Endothelial cell of hepatic sinusoid (primary cell): ENCODE results near the gene AGBL3.
"Not testable (repeated sequence)": the region's sequence is repeated elsewhere in the genome, so short reads cannot be mapped to it uniquely, and the experiment has no call there.

Experiments used
- in situ Hi-C: cut with HindIII; loops from 2 replicates; pipeline ENCODE4 v1.10.0; 2017; ENCODE audit warnings: low sequenced_read_pairs

The AGBL3 gene

DNA sequence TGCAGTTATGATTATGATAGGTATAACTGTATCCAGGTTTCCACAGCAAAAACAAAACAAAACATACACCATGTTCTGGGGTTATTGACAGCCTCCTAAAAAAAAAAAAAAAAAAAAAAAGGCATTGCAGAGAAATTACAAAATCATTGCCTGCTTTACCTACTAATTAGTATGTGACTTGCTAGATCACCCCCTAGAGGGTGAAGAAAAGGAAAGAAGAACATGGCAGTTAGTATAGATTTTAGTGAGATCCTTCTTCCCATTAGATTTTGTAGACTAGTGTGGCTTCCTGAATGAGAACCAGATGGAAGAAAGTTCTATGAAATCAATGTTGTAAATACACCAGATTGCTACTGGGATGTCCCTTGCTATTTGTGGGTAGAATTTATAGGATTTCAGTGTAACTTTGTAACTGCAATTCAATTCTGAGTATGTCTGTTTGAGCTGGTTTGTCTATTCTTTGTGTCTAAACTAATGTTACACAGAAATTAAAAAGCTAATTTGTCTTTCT is 24.0 kb upstream of the AGBL3 start:
- in situ Hi-C loops, result no loop called here

DNA sequence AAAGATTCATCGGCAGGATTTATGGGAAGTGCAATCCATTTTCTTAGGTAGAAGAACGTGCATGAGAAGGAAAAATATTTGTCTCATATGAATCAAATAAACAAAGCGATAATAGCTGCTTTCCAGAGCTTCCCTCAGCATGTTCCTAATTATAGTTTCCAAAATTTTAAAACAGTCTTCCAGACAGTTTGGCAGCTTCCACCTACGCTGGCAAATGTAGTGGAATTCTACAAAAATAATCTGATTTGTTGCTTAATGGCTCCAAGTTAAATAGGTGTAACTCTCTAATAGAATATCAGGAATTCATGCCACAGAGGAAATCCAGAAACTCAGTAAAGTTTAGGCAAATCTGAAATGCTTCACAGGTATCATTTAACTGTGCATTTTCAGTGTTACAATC is 23.3 kb upstream of the AGBL3 start:
- in situ Hi-C loops, result no loop called here

DNA sequence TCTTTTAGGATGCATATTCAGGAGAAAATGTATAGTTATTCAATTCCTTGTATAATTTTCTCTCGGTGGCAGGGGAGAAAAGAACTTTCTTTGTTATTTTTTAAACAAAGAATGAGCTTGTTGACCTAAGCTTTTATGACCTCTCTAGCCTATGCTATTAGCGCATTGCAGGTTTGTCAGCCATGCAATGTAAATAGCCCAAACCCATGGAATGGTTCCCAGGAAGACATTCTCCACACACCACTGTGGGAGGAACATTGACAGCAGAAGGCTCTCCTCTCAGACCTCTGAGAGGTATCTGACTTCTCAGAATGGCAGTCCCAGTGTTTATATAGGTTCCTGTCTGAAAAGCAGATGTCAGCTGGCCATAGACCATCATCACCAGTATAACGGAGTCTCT is 19.6 kb upstream of the AGBL3 start:
- in situ Hi-C loops, result no loop called here

GRCh38 chr7:134968110-134968509 is 18.2 kb upstream of the AGBL3 start:
- in situ Hi-C loops, result no loop called here

- in situ Hi-C loops, result loop anchor here (10.0 kb wide), 1 partner anchor 183 kb away; no protein-coding TSS in a partner anchor
These were observed 4.7 kb upstream of the AGBL3 start for GRCh38 chr7:134981645-134982044.

- in situ Hi-C loops, result loop anchor here (10.0 kb wide), 1 partner anchor 179 kb away; no protein-coding TSS in a partner anchor
These were observed 380 bp upstream of the AGBL3 start for GRCh38 chr7:134985894-134986362.

GRCh38 chr7:134988161-134988560 is 1.9 kb downstream of the AGBL3 start:
- in situ Hi-C loops, result loop anchor here (10.0 kb wide), 1 partner anchor 177 kb away; no protein-coding TSS in a partner anchor

DNA sequence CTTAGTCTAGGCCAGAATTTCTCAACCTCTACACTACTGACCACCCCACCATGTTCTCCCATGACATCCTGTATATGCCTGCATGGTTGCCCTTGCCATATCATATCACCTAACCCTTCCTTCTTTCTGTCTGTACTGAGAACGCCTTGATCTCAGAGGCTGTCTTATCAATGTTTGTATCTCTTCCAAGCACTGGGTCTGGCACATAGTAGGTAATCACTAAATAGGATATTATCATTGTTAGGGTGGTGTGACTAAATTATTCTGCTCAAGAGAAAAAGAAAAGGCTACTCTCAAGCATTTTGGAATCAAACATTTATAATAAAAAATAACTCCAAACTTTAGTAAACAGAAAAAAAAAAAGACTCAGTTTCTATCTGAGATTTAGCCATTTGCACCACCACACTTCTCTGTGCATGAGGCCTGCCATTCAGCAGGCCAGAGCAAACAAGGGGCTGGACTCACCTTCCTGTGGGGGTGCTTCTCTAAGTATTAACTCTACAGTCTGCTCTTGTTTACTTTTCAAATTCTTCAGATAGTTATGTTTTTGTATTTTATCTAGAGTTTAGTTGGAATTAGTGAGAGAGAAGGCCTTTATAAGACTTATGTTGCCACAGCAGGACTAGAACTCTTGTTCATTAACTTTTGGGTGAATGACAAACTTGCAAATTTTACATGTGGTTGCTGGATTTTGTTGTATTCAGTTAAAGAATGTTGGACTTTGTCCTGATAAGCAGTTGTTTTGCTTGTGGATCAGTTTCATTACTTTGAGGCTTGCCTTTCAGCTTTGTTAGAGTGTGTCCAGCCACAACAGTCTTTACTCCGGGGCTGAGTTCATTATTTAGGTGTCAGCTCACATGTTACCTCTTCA is 5.4 kb downstream of the AGBL3 start:
- in situ Hi-C loops, result no loop called here

DNA sequence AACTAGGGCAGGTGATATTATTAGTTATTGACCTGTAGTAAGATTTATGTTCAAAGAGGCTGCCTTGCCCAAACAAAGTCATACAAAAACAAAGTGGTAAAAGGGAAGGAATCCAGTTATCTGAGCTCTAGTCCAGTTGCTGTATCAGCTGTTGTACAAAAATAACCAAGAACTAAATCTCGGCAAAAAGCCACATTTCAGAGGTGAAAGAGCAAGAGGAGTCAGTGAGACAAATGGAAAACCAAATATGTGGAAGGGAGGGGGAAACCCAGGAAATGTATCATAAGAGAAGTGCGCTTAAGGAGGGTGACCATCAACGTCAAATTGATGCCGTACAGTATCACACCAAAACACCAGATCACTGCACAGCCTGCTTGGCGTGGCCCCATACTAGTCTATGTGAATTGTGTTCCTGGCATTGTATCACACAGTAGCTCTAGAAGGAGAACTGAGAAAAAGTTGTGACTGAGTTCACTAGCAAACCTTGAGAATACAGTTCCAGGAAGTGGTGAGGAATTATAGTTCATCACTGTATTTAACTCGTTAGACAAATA is 6.4 kb downstream of the AGBL3 start:
- in situ Hi-C loops, result no loop called here

DNA sequence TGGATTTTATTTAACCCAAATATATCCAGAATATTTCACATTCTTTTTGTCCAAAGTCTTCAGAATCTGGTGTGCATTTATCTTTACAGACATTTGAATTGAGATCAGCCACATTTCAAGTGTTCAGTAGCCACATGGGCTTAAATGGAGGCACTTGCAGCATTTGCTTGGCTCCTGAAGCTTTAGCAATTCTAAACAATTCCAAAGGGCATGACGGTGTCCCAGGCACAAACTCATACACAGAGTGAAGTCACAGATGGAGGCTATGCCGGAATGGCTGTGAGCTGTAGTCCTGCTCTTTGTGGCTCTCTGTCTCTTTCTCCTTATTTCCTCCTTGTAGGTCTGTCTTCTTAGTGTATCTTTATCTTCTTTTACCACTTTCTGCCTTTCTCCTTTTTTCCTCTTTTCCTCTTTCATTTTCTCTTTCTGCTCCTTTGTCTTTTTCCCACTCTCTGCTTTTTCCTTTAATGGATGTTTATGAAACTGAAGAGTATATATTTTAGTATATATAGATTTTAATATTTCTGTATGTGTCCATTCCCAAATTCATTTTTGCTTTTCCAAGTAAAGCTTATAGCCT is 7.7 kb downstream of the AGBL3 start:
- in situ Hi-C loops, result no loop called here

GRCh38 chr7:134995239-134996096 is 9.2 kb downstream of the AGBL3 start:
- in situ Hi-C loops, result no loop called here

GRCh38 chr7:134996097-134996550 is 9.8 kb downstream of the AGBL3 start:
- in situ Hi-C loops, result no loop called here

GRCh38 chr7:134997214-134997885 is 11.0 kb downstream of the AGBL3 start:
- in situ Hi-C loops, result no loop called here

- in situ Hi-C loops, result no loop called here
These were observed 12.8 kb downstream of the AGBL3 start for GRCh38 chr7:134999136-134999535.

GRCh38 chr7:135001390-135002165 is 15.3 kb downstream of the AGBL3 start:
- in situ Hi-C loops, result no loop called here

- in situ Hi-C loops, result no loop called here
These were observed 25.9 kb downstream of the AGBL3 start for GRCh38 chr7:135012229-135012628.

DNA sequence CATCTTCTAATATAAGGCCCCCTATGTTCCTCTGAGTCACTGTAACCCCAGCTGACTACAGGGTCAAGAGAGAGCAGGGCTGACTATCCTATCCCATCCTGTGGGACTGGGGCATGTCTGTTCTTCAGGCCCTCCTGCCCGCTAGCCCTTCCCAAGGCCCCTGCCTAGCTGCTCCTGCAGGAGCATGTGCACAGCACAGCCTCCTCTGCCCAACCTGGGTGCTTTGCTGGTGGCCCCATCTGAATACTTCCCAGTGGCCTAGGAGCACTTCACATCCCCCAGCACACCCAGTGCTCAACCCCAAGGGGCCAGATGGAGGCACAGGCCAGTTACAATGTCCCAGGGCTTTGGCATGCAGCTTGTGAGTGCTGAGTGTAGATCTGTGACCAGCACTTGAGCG is 37.3 kb downstream of the AGBL3 start:
- in situ Hi-C loops, result no loop called here

DNA sequence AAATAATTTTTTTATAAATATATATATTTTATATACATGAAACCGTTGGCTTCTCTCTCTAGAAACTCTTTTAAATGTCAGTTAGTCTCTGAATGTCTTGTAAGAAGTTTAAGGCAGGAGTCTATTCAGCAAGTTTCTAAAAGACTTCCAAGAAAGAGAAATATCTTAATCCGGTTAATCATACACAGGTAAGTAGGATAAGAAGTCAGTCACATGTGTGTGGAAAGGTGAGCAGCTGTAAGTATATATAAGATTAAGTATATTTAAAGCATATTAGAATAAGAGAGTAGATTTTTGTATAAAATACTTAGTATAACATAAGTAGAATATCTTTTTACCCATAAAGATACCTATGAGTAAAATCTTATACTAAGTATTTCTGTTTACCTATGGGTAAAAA is 48.9 kb downstream of the AGBL3 start:
- in situ Hi-C loops, result loop anchor here (5.0 kb wide), 1 partner anchor 42 kb away; no protein-coding TSS in a partner anchor

DNA sequence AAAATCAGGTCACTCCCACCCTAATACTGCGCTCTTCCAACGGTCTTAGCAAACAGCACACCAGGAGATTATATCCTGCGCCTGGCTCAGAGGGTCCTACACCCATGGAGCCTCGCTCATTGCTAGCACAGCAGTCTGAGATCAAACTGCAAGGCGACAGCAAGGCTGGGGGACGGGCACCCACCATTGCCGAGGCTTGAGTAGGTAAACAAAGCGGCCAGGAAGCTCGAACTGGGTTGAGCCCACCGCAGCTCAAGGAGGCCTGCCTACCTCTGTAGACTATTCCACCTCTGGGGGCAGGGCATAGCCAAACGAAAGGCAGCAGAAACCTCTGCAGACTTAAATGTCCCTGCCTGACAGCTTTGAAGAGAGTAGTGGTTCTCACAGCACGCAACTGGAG is 80.7 kb downstream of the AGBL3 start:
- in situ Hi-C loops, result not testable (repeated sequence)
